K562 (cell line): Measurements from ENCODE around the gene MIX23. TPM values are rescaled to one million over a fixed set of nuclear protein-coding genes. Genes with fewer than 3 reads are reported as not detected.

Experiments used
- ATAC-seq: fragments of 200-7000 bp; cut with Tn5 transposase; 3 replicates; pipeline ENCODE4 v1.9.1; 2020; ENCODE audit warnings: moderate library complexity
- BruUV-seq: library from RNA; stranded (reverse); fragments of 400-500 nt; replicated peaks from 2 replicates; lab custom pipeline; 2021; lab: Mats Ljungman, UMichigan
- CTCF ChIA-PET: fragments of 300-600 bp; formaldehyde crosslinking; extraction: SDS; loops from one replicate; lab custom pipeline; 2021; ENCODE audit warnings: low intra/inter-chr PET ratio; lab: Yijun Ruan, JAX
- POLR2A ChIA-PET: fragments of 300-600, 350-650 bp; sonication (Branson Sonifier 250); formaldehyde crosslinking; extraction: SDS; loops from one replicate; lab custom pipeline; 2021; ENCODE audit warnings: antibody characterized with exemption, inconsistent platforms; lab: Yijun Ruan, JAX
- DNase-seq, 4 experiments: peaks; one replicate each; pipeline versions ENCODE4 v3.0.0 to v3.0.0-alpha.2; 2011 to 2018; ENCODE audit warnings: low spot score in 3 of 4, mixed read lengths in 3 of 4; ENCODE audit errors: extremely low read depth in 1 of 4
- FAIRE-seq: peaks from 2 replicates; lab custom pipeline; 2011; peaks lifted over from hg19 to GRCh38; lab: Jason Lieb, UNC
- H2AFZ ChIP-seq: 2 replicates; pipeline ENCODE4 v1.6.0; 2011; ENCODE audit warnings: low read depth, low read length, control low read depth, inconsistent platforms
- H3K27ac ChIP-seq: fragments of 200-600 bp; 3 replicates; pipeline ENCODE4 v1.8.0; 2011; ENCODE audit warnings: low read depth, mild to moderate bottlenecking, control low read depth, inconsistent platforms, low read length, moderate library complexity, mixed read lengths; ENCODE audit errors: extremely low read depth
- H3K27me3 ChIP-seq, 2 experiments: fragments of 300-600 bp in 1 of 2; 2 replicates in 1 of 2; 3 replicates in 1 of 2; pipeline versions ENCODE4 v1.6.0 to v1.8.0; 2011; ENCODE audit warnings: inconsistent platforms in 2 of 2, low read length in 2 of 2, mild to moderate bottlenecking in 1 of 2, mixed read lengths in 1 of 2, moderate library complexity in 1 of 2; ENCODE audit not compliant: control insufficient read depth in 2 of 2, insufficient read depth in 2 of 2
- H3K36me3 ChIP-seq: fragments of 300-600 bp; 3 replicates; pipeline ENCODE4 v1.8.0; 2011; ENCODE audit warnings: mild to moderate bottlenecking, low read length, inconsistent platforms; ENCODE audit not compliant: control insufficient read depth, insufficient read depth
- H3K4me1 ChIP-seq, 2 experiments: fragments of 200-600 bp in 1 of 2; replicated peaks in 1 of 2; 2 replicates in 1 of 2; 3 replicates in 1 of 2; pipeline versions ENCODE4 v1.5.1 to v1.8.0; 2011; ENCODE audit warnings: inconsistent platforms in 2 of 2, low read length in 2 of 2, mild to moderate bottlenecking in 1 of 2, mixed read lengths in 1 of 2, moderate library complexity in 1 of 2; ENCODE audit not compliant: control insufficient read depth in 2 of 2, insufficient read depth in 2 of 2
- H3K4me2 ChIP-seq: 2 replicates; pipeline ENCODE4 v1.6.1; 2011; ENCODE audit warnings: low read length, control low read depth, inconsistent platforms, mixed read lengths; ENCODE audit not compliant: insufficient read depth
- H3K4me3 ChIP-seq: fragments of 200-600 bp; sonication (generic), shearing (Covaris generic); 2 replicates; pipeline ENCODE4 v1.5.1; 2016; ENCODE audit warnings: control low read depth, inconsistent platforms
- H3K79me2 ChIP-seq: fragments of 200-600 bp; 3 replicates; pipeline ENCODE4 v1.8.0; 2011; ENCODE audit warnings: low read length, inconsistent platforms; ENCODE audit not compliant: control insufficient read depth, insufficient read depth
- H3K9ac ChIP-seq, 2 experiments: 2 replicates each; pipeline versions ENCODE4 v1.6.0 to v1.6.1; 2011; ENCODE audit warnings: low read depth in 2 of 2, low read length in 2 of 2, control low read depth in 1 of 2, inconsistent platforms in 1 of 2, mild to moderate bottlenecking in 1 of 2, mixed read lengths in 1 of 2; ENCODE audit not compliant: insufficient read depth in 1 of 2
- H3K9me1 ChIP-seq: one replicate; pipeline ENCODE4 v1.6.0; 2011; ENCODE audit warnings: inconsistent platforms, mild to moderate bottlenecking, low read length, moderate library complexity; ENCODE audit not compliant: control insufficient read depth, insufficient read depth
- H3K9me3 ChIP-seq: replicated peaks from 2 replicates; pipeline ENCODE4 v1.5.1; 2011; ENCODE audit warnings: low read depth, low read length, inconsistent platforms; ENCODE audit not compliant: control insufficient read depth, insufficient read depth
- H4K20me1 ChIP-seq: replicated peaks from 2 replicates; pipeline ENCODE4 v1.6.1; 2011; ENCODE audit warnings: low read length, inconsistent platforms, mixed read lengths; ENCODE audit not compliant: control insufficient read depth, insufficient read depth
- ATF3 ChIP-seq, 2 experiments: fragments of 450-650 bp in 1 of 2; sonication (generic) in 1 of 2; formaldehyde crosslinking in 1 of 2; IDR thresholded peaks in 1 of 2; conservative IDR thresholded peaks in 1 of 2; 2 replicates each; pipeline versions ENCODE4 v1.6.1 to v1.8.1; 2016 to 2023; ENCODE audit warnings: mild to moderate bottlenecking in 2 of 2, moderate library complexity in 2 of 2, inconsistent platforms in 1 of 2, missing genetic modification reagents in 1 of 2
- BHLHE40 ChIP-seq: IDR thresholded peaks from 2 replicates; pipeline ENCODE4 v1.6.1; 2011; ENCODE audit warnings: low read length, improper control_type of control experiment
- HOXB6 ChIP-seq: fragments of 250-450 bp; sonication (Bioruptor Pico); IDR thresholded peaks from 2 replicates; pipeline ENCODE4 v1.5.1; 2022; ENCODE audit warnings: mild to moderate bottlenecking, borderline replicate concordance
- RBM22 ChIP-seq: fragments of 200-400 bp; formaldehyde crosslinking; IDR thresholded peaks from 2 replicates; pipeline ENCODE4 v1.6.1; 2018; ENCODE audit warnings: low read length, low read depth; ENCODE audit not compliant: poor library complexity, severe bottlenecking
- SAFB ChIP-seq: fragments of 200-400 bp; formaldehyde crosslinking; IDR thresholded peaks from 2 replicates; pipeline ENCODE4 v1.6.1; 2017; ENCODE audit warnings: low read depth, low read length, borderline replicate concordance
- ZBED1 ChIP-seq: IDR thresholded peaks from 2 replicates; pipeline ENCODE4 v1.6.1; 2014
- ZNF12 ChIP-seq: sonication (generic); formaldehyde crosslinking; IDR thresholded peaks from 2 replicates; pipeline ENCODE4 v1.4.0; 2020; ENCODE audit warnings: mild to moderate bottlenecking, missing genetic modification reagents
- ZNF143 ChIP-seq: sonication (generic); formaldehyde crosslinking; IDR thresholded peaks from 2 replicates; pipeline ENCODE4 v1.9.0; 2022; ENCODE audit warnings: mild to moderate bottlenecking, missing genetic modification reagents
- ZNF511 ChIP-seq: sonication (generic); formaldehyde crosslinking; IDR thresholded peaks from 2 replicates; pipeline ENCODE4 v1.8.0; 2022; ENCODE audit warnings: mild to moderate bottlenecking, missing genetic modification reagents
- in situ Hi-C: fragments of 300-500 bp; cut with MboI; formaldehyde crosslinking; loops from 4 replicates; pipeline ENCODE4 v1.15.0; 2018; ENCODE audit warnings: inconsistent platforms, mixed read lengths
- intact Hi-C: fragments of 100-400 bp; cut with micrococcal nuclease; formaldehyde crosslinking; loops from 2 replicates; pipeline ENCODE4 v1.14.2; 2022
- polyA plus RNA-seq, 8 experiments: library from polyadenylated mRNA; depleted of rRNA in 4 of 8; stranded (reverse) in 5 of 8; unstranded in 3 of 8; fragments of >200 nt; fragmentation: Nextera tagmentation in 2 of 8; fragmentation: Illumina TruSeq in 1 of 8; extraction: Ambion mirVana in 2 of 8; extraction: Trizol in 1 of 8; gene quantifications; 2 replicates each; pipeline versions ENCODE4 v1.2.1 to v1.2.3, GENCODE V29; 2011 to 2014; ENCODE audit warnings: inconsistent platforms in 1 of 8, missing spikeins in 1 of 8
- total RNA-seq, 7 experiments: library from RNA; depleted of rRNA in 6 of 7; stranded (reverse); fragments of >200 nt in 6 of 7; fragmentation: Illumina TruSeq in 2 of 7; extraction: Trizol in 2 of 7; gene quantifications; 2 replicates each; pipeline versions ENCODE4 v1.2.1 to v1.2.3, GENCODE V29; 2011 to 2021; ENCODE audit warnings: low replicate concordance in 1 of 7
- TF ChIP-seq, protein P1 (sequence below): fragments of 250-450 bp; sonication (Bioruptor Pico); IDR thresholded peaks from 2 replicates; pipeline ENCODE4 v1.8.0; 2021; ENCODE audit warnings: mild to moderate bottlenecking, moderate library complexity

Gene MIX23
- total and polyA plus RNA-seq, 9 of the 15 experiments (the other 6 are each of a cell fraction or from before 2014, with no cell fraction given), result 45.5 to 185 (median 106) TPM

- POLR2A ChIA-PET, result no interaction called here
- no peak overlapping the region for H3K9ac ChIP-seq
- intact Hi-C loops, result no loop called here
- no peaks in the 10 kb centered on the region for H3K9me1 ChIP-seq
- no peaks in the 10 kb centered on the region; a peak in 1 of 5 replicates for H3K4me1 ChIP-seq
- H3K79me2 ChIP-seq, result no peaks in the 10 kb centered on the region
- no TSS peak for BruUV-seq
- TF ChIP-seq ATF3 (IDR thresholded peaks at IDR 0.05) (no peak), ATF3 (CRISPR knock-in tag; conservative IDR thresholded peaks at IDR 0.05) (no peak), HOXB6 (CRISPR knock-in tag) (no peak), ZBED1 (no peak), ZNF143 (CRISPR knock-in tag) (no peak), SAFB (no peak), ZNF12 (CRISPR knock-in tag) (no peak), ZNF511 (CRISPR knock-in tag) (no peak), RBM22 (no peak), BHLHE40 (no peak)
- TF ChIP-seq, protein P1, sequence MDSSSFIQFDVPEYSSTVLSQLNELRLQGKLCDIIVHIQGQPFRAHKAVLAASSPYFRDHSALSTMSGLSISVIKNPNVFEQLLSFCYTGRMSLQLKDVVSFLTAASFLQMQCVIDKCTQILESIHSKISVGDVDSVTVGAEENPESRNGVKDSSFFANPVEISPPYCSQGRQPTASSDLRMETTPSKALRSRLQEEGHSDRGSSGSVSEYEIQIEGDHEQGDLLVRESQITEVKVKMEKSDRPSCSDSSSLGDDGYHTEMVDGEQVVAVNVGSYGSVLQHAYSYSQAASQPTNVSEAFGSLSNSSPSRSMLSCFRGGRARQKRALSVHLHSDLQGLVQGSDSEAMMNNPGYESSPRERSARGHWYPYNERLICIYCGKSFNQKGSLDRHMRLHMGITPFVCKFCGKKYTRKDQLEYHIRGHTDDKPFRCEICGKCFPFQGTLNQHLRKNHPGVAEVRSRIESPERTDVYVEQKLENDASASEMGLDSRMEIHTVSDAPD (CRISPR knock-in tag), result no peak
- TF ChIP-seq, all 486 proteins: peak for 0
- DNase-seq (no peak), FAIRE-seq (no peak), ATAC-seq (no peak)
- no peaks in the 10 kb centered on the region for H4K20me1 ChIP-seq
- no peaks in the 10 kb centered on the region for H3K36me3 ChIP-seq
- no peak overlapping the region for H2AFZ ChIP-seq
- H3K27me3 ChIP-seq, result peaks cover 0 to 6% of the 10 kb centered on the region in 2 experiments; a peak in 1 of 5 replicates
- CTCF ChIA-PET, result no interaction called here
- no peak overlapping the region for H3K4me2 ChIP-seq
- in situ Hi-C loops, result no loop called here
- no peak overlapping the region for H3K27ac ChIP-seq
- no peaks in the 10 kb centered on the region for H3K9me3 ChIP-seq
- no peak overlapping the region for H3K4me3 ChIP-seq
Observed at GRCh38 chr3:122312826-122313225, 70.2 kb downstream of the MIX23 start.
